H1 (cell line): ENCODE measurements around the gene TMEM154. TPM values are rescaled to one million over a fixed set of nuclear protein-coding genes. Genes with fewer than 3 reads are reported as not detected.

Experiments used
- ATF3 ChIP-seq: IDR thresholded peaks from 2 replicates; pipeline ENCODE4 v1.6.1; 2011; ENCODE audit warnings: low read depth, mild to moderate bottlenecking, low read length; ENCODE audit not compliant: insufficient read depth
- CBX8 ChIP-seq: fragments of 300-800, 300-1000 bp; sonication (generic); IDR thresholded peaks from 2 replicates; pipeline ENCODE4 v1.7.1; 2016; ENCODE audit warnings: low read depth, low read length, borderline replicate concordance
- GABPA ChIP-seq: IDR thresholded peaks from 2 replicates; pipeline ENCODE4 v1.6.1; 2011; ENCODE audit warnings: mild to moderate bottlenecking, low read length, moderate library complexity, borderline replicate concordance; ENCODE audit not compliant: insufficient read depth
- GTF2F1 ChIP-seq: IDR thresholded peaks from 2 replicates; pipeline ENCODE4 v1.6.1; 2012; ENCODE audit warnings: low read depth, low read length, improper control_type of control experiment, borderline replicate concordance
- JUND ChIP-seq: IDR thresholded peaks from 2 replicates; pipeline ENCODE4 v1.6.1; 2011; ENCODE audit warnings: mild to moderate bottlenecking, improper control_type of control experiment, low read length
- KDM1A ChIP-seq: fragments of 200-600, 300-600 bp; sonication (generic); IDR thresholded peaks from 2 replicates; pipeline ENCODE4 v1.7.1; 2016; ENCODE audit warnings: mild to moderate bottlenecking, low read length, borderline replicate concordance
- KDM4A ChIP-seq: IDR thresholded peaks from one replicate; pipeline ENCODE4 v1.7.1; 2012; ENCODE audit warnings: low read depth, mild to moderate bottlenecking, moderate library complexity, low read length, inconsistent platforms; ENCODE audit not compliant: severe bottlenecking
- RBBP5 ChIP-seq: IDR thresholded peaks from 2 replicates; pipeline ENCODE4 v1.7.1; 2012; ENCODE audit warnings: low read depth, mild to moderate bottlenecking, inconsistent platforms, low read length, moderate library complexity, borderline replicate concordance
- SP4 ChIP-seq: IDR thresholded peaks from 2 replicates; pipeline ENCODE4 v1.6.1; 2012; ENCODE audit warnings: low read length, inconsistent platforms
- SUZ12 ChIP-seq: fragments of 200-600 bp; sonication (generic); IDR thresholded peaks from 2 replicates; pipeline ENCODE4 v1.6.1; 2012; ENCODE audit warnings: mild to moderate bottlenecking, inconsistent platforms, low read length, moderate library complexity, mixed read lengths
- polyA plus RNA-seq, 7 experiments: library from polyadenylated mRNA; depleted of rRNA in 3 of 7; stranded (reverse) in 5 of 7; unstranded in 2 of 7; fragments of >200 nt in 5 of 7; fragments of 200-250 nt in 2 of 7; gene quantifications; 1 replicate in 5 of 7; 2 replicates in 1 of 7; 4 replicates in 1 of 7; pipeline versions ENCODE4 v1.2.1 to v1.2.3, GENCODE V29; 2011 to 2013; ENCODE audit warnings: missing spikeins in 2 of 7, mixed read lengths in 2 of 7
- total RNA-seq: library from RNA; stranded (reverse); fragmentation: NEBNext Ultra II Directional; extraction: Animal tissue kit (Norgen Biotek cat#: 25700); gene quantifications from 2 replicates; pipeline ENCODE4 v1.2.1, GENCODE V29; 2021
- TF ChIP-seq, protein P1 (sequence below): fragments of 300-600 bp; sonication (generic); IDR thresholded peaks from 2 replicates; pipeline ENCODE4 v1.7.1; 2012; ENCODE audit warnings: low read length, moderate library complexity, mild to moderate bottlenecking, inconsistent platforms; ENCODE audit not compliant: insufficient replicate concordance

Gene TMEM154
- total and polyA plus RNA-seq, 2 of the 8 experiments (the other 6 are each of a cell fraction or from before 2014, with no cell fraction given), result 0.33 to 1.2 TPM

DNA sequence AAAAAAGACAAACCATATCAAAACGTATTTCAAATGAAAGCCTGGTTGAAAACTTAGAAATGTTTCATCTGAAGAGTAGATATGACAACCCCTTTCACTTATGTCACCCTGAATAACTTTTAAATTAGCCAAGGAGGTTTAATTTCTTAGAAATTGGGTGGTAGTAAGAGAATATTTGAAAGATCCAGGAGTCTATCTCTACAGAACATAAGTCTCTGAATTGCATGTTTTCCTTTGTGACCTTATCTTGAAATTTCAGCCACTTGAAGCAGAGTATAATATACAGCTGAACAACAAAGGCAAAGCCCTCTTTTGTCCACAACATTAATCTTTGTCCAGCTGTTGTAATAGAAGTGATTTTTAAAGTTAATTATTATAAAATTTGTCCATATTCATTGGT, 49.5 kb downstream of the TMEM154 start (continued):
- TF ChIP-seq, protein P1, sequence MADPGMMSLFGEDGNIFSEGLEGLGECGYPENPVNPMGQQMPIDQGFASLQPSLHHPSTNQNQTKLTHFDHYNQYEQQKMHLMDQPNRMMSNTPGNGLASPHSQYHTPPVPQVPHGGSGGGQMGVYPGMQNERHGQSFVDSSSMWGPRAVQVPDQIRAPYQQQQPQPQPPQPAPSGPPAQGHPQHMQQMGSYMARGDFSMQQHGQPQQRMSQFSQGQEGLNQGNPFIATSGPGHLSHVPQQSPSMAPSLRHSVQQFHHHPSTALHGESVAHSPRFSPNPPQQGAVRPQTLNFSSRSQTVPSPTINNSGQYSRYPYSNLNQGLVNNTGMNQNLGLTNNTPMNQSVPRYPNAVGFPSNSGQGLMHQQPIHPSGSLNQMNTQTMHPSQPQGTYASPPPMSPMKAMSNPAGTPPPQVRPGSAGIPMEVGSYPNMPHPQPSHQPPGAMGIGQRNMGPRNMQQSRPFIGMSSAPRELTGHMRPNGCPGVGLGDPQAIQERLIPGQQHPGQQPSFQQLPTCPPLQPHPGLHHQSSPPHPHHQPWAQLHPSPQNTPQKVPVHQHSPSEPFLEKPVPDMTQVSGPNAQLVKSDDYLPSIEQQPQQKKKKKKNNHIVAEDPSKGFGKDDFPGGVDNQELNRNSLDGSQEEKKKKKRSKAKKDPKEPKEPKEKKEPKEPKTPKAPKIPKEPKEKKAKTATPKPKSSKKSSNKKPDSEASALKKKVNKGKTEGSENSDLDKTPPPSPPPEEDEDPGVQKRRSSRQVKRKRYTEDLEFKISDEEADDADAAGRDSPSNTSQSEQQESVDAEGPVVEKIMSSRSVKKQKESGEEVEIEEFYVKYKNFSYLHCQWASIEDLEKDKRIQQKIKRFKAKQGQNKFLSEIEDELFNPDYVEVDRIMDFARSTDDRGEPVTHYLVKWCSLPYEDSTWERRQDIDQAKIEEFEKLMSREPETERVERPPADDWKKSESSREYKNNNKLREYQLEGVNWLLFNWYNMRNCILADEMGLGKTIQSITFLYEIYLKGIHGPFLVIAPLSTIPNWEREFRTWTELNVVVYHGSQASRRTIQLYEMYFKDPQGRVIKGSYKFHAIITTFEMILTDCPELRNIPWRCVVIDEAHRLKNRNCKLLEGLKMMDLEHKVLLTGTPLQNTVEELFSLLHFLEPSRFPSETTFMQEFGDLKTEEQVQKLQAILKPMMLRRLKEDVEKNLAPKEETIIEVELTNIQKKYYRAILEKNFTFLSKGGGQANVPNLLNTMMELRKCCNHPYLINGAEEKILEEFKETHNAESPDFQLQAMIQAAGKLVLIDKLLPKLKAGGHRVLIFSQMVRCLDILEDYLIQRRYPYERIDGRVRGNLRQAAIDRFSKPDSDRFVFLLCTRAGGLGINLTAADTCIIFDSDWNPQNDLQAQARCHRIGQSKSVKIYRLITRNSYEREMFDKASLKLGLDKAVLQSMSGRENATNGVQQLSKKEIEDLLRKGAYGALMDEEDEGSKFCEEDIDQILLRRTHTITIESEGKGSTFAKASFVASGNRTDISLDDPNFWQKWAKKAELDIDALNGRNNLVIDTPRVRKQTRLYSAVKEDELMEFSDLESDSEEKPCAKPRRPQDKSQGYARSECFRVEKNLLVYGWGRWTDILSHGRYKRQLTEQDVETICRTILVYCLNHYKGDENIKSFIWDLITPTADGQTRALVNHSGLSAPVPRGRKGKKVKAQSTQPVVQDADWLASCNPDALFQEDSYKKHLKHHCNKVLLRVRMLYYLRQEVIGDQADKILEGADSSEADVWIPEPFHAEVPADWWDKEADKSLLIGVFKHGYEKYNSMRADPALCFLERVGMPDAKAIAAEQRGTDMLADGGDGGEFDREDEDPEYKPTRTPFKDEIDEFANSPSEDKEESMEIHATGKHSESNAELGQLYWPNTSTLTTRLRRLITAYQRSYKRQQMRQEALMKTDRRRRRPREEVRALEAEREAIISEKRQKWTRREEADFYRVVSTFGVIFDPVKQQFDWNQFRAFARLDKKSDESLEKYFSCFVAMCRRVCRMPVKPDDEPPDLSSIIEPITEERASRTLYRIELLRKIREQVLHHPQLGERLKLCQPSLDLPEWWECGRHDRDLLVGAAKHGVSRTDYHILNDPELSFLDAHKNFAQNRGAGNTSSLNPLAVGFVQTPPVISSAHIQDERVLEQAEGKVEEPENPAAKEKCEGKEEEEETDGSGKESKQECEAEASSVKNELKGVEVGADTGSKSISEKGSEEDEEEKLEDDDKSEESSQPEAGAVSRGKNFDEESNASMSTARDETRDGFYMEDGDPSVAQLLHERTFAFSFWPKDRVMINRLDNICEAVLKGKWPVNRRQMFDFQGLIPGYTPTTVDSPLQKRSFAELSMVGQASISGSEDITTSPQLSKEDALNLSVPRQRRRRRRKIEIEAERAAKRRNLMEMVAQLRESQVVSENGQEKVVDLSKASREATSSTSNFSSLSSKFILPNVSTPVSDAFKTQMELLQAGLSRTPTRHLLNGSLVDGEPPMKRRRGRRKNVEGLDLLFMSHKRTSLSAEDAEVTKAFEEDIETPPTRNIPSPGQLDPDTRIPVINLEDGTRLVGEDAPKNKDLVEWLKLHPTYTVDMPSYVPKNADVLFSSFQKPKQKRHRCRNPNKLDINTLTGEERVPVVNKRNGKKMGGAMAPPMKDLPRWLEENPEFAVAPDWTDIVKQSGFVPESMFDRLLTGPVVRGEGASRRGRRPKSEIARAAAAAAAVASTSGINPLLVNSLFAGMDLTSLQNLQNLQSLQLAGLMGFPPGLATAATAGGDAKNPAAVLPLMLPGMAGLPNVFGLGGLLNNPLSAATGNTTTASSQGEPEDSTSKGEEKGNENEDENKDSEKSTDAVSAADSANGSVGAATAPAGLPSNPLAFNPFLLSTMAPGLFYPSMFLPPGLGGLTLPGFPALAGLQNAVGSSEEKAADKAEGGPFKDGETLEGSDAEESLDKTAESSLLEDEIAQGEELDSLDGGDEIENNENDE, result no peak
- no peak for TF ChIP-seq CBX8
- TF ChIP-seq ATF3, result no peak
- no peak for TF ChIP-seq SP4
- no peak for TF ChIP-seq KDM4A
- TF ChIP-seq GABPA, result no peak
- TF ChIP-seq GTF2F1, result no peak
- no peak for TF ChIP-seq SUZ12
- no peak for TF ChIP-seq RBBP5
- no peak for TF ChIP-seq JUND
- no peak for TF ChIP-seq KDM1A
